Loucy (cell line): ENCODE data around the gene CCDC196.

Experiments
- H2AFZ ChIP-seq: fragments of 200-600 bp; sonication (generic); 2 replicates; pipeline ENCODE4 v1.6.0; 2016; ENCODE audit warnings: antibody characterized with exemption, mild to moderate bottlenecking, low read length, moderate library complexity
- H3F3A ChIP-seq: fragments of 200-600 bp; 2 replicates; pipeline ENCODE4 v1.6.0; 2016; ENCODE audit warnings: antibody characterized with exemption, low read depth, mild to moderate bottlenecking
- H3K27me3 ChIP-seq: fragments of 200-600 bp; sonication (generic); 2 replicates; pipeline ENCODE4 v1.6.1; 2014; ENCODE audit warnings: low read length, mild to moderate bottlenecking; ENCODE audit not compliant: insufficient read depth, poor library complexity, severe bottlenecking
- H3K36me3 ChIP-seq: fragments of 200-600 bp; sonication (generic); 2 replicates; pipeline ENCODE4 v1.6.1; 2016; ENCODE audit warnings: low read length; ENCODE audit not compliant: insufficient read depth
- H3K4me1 ChIP-seq: fragments of 200-600 bp; sonication (generic); 2 replicates; pipeline ENCODE4 v1.5.1; 2014; ENCODE audit warnings: low read length, mild to moderate bottlenecking; ENCODE audit not compliant: insufficient read depth, poor library complexity, severe bottlenecking
- H3K4me2 ChIP-seq: fragments of 200-600 bp; sonication (generic); 2 replicates; pipeline ENCODE4 v1.6.0; 2014; ENCODE audit warnings: antibody characterized with exemption, low read length, low read depth, mild to moderate bottlenecking; ENCODE audit not compliant: poor library complexity, severe bottlenecking
- H3K4me3 ChIP-seq: fragments of 200-600 bp; sonication (generic); 2 replicates; pipeline ENCODE4 v1.5.1; 2014; ENCODE audit warnings: low read length, mild to moderate bottlenecking, mixed read lengths; ENCODE audit not compliant: poor library complexity, severe bottlenecking
- H3K79me2 ChIP-seq: fragments of 200-600 bp; sonication (generic); 2 replicates; pipeline ENCODE4 v1.6.1; 2014; ENCODE audit warnings: low read length; ENCODE audit not compliant: insufficient read depth
- H3K9ac ChIP-seq: fragments of 200-600 bp; sonication (generic); 2 replicates; pipeline ENCODE4 v1.6.0; 2014; ENCODE audit warnings: mild to moderate bottlenecking, low read depth, low read length, moderate library complexity; ENCODE audit not compliant: poor library complexity, severe bottlenecking
- H3K9me2 ChIP-seq: fragments of 200-600 bp; sonication (generic); replicated peaks from 2 replicates; pipeline ENCODE4 v1.6.1; 2016; ENCODE audit warnings: low read depth, low read length, mixed read lengths
- H3K9me3 ChIP-seq: fragments of 200-600 bp; sonication (generic); 2 replicates; pipeline ENCODE4 v1.6.1; 2014; ENCODE audit warnings: mild to moderate bottlenecking, antibody characterized with exemption, low read length, low read depth; ENCODE audit not compliant: insufficient read depth
- H4K20me1 ChIP-seq: fragments of 200-600 bp; sonication (generic); 2 replicates; pipeline ENCODE4 v1.6.0; 2014; ENCODE audit warnings: antibody characterized with exemption, low read length, mild to moderate bottlenecking; ENCODE audit not compliant: insufficient read depth, poor library complexity, severe bottlenecking
- CTCF ChIP-seq: fragments of 200-600 bp; sonication (generic); conservative IDR thresholded peaks from 2 replicates; pipeline ENCODE4 v1.5.1; 2014; ENCODE audit warnings: mild to moderate bottlenecking, antibody characterized with exemption, low read length
- EZH2phosphoT487 ChIP-seq: fragments of 200-600 bp; IDR thresholded peaks from 2 replicates; pipeline ENCODE4 v1.6.1; 2018; ENCODE audit warnings: antibody characterized with exemption, mild to moderate bottlenecking, moderate library complexity, borderline replicate concordance

Gene CCDC196

GRCh38 chr14:66482873-66483272 is 3.3 kb upstream of the CCDC196 start:
- Histone ChIP-seq H3K79me2 (no peaks in the 10 kb centered on the region), H3K4me2 (no peak overlapping the region), H3K9me3 (no peaks in the 10 kb centered on the region), H4K20me1 (no peaks in the 10 kb centered on the region), H3K9me2 (no peaks in the 10 kb centered on the region), H3K36me3 (no peaks in the 10 kb centered on the region), H3K4me3 (no peak overlapping the region), H3K27me3 (no peaks in the 10 kb centered on the region), H3F3A (0 out of 2 replicates have a peak, but pooled peaks cover 3% of the 10 kb centered on the region), H2AFZ (no peak overlapping the region), H3K9ac (no peak overlapping the region), H3K4me1 (peaks cover 23% of the 10 kb centered on the region)
- no peak for TF ChIP-seq EZH2phosphoT487
- TF ChIP-seq CTCF = no peak

- no peak overlapping the region for H3K9ac ChIP-seq
- no peaks in the 10 kb centered on the region for H3K9me2 ChIP-seq
- TF ChIP-seq EZH2phosphoT487 (no peak), CTCF (no peak)
- H3K36me3 ChIP-seq = no peaks in the 10 kb centered on the region
- no peak overlapping the region for H3K4me2 ChIP-seq
- H3K9me3 ChIP-seq = no peaks in the 10 kb centered on the region
- 0 out of 2 replicates have a peak, but pooled peaks cover 3% of the 10 kb centered on the region for H3F3A ChIP-seq
- H3K27me3 ChIP-seq = no peaks in the 10 kb centered on the region
- H3K79me2 ChIP-seq = no peaks in the 10 kb centered on the region
- no peak overlapping the region for H2AFZ ChIP-seq
- no peak overlapping the region for H3K4me3 ChIP-seq
- peaks cover 23% of the 10 kb centered on the region for H3K4me1 ChIP-seq
- H4K20me1 ChIP-seq = no peaks in the 10 kb centered on the region
These were observed 2.8 kb upstream of the CCDC196 start for GRCh38 chr14:66483322-66483721.

- no peaks in the 10 kb centered on the region for H3K9me2 ChIP-seq
- peaks cover 15% of the 10 kb centered on the region for H3K4me1 ChIP-seq
- no peaks in the 10 kb centered on the region for H4K20me1 ChIP-seq
- H3K9me3 ChIP-seq = no peaks in the 10 kb centered on the region
- TF ChIP-seq CTCF (no peak), EZH2phosphoT487 (no peak)
- H3K4me3 ChIP-seq = no peak overlapping the region
- H3F3A ChIP-seq = 0 out of 2 replicates have a peak, but pooled peaks cover 3% of the 10 kb centered on the region
- H3K36me3 ChIP-seq = no peaks in the 10 kb centered on the region
- no peaks in the 10 kb centered on the region for H3K79me2 ChIP-seq
- no peak overlapping the region for H3K9ac ChIP-seq
- H3K4me2 ChIP-seq = no peak overlapping the region
- no peaks in the 10 kb centered on the region for H3K27me3 ChIP-seq
- no peak overlapping the region for H2AFZ ChIP-seq
These were observed 1.1 kb upstream of the CCDC196 start for GRCh38 chr14:66485029-66485428.
